Activated CD4-positive, alpha-beta T cell treated with anti-CD3 and anti-CD28 coated beads for 48 hours (primary cell): ENCODE results near the gene PTDSS2.
"Not testable (repeated sequence)": the region's sequence is repeated elsewhere in the genome, so short reads cannot be mapped to it uniquely, and the experiment has no call there.

Experiments
- DNase-seq: peaks from one replicate; pipeline ENCODE4 v3.0.0-alpha.2; 2020

PTDSS2 gene

DNA sequence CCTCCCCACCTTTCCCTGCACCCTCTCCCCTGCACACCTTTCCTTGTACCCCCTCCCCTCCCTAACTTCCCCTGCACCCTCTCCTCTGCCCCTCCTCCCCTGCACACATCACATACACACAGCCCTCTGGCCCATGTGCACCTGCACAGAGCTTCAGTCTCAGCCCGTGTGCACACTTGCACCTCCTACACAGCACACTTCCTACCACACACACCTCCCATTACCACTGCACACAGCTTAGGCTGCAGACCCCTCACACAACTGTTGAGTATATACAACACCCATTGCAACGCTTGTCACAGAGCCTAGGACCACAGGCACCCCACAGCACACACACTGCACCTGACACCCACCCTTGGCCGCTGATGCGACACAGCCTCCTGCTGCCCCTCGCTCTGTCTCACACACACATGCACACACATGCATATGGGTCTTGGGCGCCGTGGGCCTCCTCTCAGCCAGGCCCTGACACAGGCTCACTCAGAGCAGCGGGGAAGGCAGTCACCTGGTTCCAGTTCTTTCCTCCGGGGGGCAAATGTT lies 35.7 kb upstream of the PTDSS2 start:
- no peak for DNase-seq

DNA sequence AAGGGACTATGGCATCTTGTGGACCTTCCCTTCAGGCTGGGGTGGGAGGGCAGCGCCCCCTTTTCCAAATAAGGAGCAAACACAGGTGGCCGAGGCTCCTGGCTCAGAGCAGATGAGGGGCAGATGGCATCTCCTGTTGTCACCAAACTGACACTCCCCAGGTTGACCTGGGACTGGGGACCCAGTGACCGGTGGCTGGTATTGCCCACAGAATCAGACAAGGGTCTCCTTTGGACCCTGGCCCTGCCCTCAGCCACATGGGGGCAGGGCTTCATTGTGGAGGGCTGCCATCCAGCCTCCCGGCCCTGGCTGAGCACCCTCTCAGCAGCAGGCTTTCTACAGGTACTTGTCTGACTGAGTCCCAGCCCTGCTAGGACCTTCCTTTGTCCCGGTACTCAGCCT lies 34.4 kb upstream of the PTDSS2 start:
- DNase-seq: no peak

DNA sequence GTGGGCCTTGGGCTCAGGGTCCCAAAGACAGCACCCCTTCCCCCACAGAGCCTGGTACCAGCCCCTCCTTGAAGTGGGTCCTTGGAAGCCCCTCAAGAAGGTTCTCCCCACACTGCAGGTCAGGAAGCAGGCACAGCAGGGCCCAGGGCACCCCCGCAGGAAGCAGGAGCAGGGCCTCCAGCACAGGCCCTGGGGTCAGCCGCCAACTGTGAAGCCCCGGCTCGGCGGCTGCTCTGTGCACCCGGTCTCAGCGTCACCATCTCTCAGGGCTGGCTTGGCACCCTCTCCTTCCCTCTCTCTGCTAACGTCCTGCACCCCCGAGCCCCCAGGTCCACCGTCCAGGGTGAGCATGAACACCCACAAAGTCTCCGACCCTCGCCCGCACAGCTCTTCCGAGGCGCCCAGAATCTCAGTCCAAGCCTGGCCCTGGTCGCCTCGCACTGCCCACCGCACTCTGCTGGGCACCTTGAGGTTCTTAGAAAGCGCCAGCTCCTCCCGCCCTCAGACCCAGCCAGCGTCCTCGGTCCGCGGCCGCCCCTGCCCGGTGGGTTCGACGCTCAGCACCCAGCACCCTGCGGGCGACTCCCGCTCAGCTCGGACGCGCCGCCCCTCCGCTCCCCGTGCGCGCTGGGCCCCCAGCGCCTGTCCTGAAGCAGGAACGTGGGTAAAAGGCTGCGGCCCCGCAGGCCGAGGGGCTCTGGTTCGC lies 33.9 kb upstream of the PTDSS2 start:
- DNase-seq: no peak

DNA sequence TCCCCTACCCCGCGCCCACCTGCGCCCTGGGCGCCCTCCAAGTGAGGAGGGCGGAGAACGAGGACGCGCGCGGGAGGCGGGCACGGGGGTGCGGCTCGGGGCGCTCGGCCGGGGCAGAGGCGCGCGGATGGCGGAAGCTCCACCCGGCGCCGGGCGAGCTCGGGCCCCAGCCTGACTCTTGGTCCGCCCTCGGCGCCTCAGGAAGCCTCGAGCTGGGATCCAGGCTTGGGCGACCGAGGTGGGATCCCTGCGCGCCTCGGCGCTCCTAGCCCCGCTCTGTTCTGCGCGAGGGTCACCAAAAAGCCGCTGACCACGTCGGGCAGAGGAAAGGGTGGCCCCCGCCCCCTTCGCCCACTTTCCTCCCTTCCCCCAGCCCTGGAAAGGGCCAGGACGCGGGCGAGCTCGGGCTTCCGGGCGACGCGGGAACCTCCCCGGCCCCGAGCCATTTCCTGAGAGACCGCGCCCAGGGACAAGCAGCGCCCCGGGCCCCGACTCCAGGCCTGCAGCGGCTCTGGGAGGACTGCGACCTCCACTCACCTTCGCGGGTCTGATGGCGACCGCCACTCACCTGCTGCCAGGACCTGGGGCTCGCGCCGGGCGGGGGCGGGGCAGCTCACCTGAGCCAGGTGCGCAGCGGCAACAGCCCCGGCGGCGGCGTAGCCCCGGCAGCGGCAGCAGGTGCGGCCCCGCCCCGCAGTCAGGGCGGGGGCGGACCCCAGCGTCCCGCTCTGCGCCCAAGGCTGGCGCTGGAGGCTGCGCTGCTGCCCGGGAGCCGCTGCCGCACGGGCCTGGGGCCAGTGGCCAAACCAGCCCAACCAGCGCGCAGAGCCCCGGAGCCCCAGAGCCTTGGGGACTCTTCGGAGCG lies 33.1 kb upstream of the PTDSS2 start:
- peak; percentile 52 for DNase-seq

DNA sequence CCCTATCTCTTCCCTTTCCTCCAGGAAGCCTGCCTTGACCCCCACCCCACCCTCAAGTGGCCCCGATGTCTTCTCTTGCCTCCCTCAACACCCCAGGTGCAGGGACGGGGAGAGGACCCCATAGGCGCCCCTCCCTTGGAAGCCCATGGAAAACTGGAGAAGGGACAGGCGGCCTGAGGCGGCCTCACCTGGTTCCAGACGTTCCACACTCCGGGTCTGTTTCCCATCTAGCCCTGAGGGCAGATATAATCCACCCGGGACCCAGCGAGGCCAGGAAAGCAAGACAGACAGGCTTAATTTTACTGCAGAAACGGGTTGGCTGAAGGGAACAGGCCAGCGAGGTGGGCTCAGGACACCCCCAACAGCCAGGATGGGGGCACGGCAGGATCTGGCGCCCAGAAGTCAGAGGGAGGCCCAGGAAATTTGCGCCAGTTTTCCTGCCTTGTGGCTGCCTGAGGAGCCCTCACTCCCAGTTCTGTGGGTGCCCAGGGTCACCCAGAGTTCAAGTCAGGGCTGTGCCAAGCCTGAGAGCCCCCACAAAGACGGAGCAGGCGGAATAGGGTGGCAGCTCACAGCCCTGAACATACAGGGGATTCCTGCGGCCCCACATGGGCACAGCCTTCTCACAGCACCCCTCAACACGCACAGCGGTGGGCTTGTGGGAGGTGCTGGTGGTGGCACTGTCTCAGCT lies 32.3 kb upstream of the PTDSS2 start:
- no peak for DNase-seq

DNA sequence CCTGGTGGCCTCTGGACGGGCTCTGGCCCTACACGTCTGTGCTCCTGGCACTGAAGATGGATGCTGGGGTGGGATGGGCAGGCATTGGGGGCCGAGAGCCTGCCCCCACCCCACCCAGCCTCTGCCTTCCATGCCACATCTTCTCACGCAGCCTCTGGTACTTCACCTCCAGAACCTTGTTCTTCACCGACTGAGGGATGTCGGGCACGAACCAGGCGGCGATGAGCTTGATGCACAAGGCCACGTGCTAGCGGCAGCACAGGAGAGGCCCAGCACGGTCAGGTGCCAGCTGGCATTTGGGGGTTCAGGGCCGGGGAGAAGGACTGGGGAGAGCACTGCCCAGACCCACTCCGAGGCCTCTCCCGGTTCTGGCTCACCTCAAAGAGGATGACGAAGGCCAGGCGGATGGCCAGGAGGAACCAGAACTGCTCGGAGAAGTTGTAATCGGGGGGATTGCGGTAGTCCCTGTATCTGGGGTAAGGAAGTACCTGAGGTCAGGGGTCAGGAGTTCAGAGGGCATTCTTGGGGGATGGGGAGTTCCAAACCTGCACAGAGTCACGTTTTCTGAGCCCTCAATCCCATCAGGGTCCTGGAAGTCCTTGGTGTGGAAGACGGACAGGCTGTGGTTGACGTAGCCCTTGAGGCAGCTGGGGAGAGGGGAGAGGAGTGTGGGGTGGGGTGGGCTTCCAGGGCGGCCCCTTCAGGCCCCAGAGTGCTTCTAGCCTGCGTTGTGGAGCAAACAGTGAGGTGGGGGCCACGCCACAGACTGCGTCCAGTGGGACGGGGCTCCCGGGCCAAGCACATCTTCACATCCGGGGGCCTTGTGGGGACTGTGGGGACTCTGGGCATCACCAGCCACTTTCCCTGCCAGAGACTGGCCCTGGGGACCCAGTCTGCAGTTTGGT lies 31.5 kb upstream of the PTDSS2 start:
- DNase-seq: no peak

DNA sequence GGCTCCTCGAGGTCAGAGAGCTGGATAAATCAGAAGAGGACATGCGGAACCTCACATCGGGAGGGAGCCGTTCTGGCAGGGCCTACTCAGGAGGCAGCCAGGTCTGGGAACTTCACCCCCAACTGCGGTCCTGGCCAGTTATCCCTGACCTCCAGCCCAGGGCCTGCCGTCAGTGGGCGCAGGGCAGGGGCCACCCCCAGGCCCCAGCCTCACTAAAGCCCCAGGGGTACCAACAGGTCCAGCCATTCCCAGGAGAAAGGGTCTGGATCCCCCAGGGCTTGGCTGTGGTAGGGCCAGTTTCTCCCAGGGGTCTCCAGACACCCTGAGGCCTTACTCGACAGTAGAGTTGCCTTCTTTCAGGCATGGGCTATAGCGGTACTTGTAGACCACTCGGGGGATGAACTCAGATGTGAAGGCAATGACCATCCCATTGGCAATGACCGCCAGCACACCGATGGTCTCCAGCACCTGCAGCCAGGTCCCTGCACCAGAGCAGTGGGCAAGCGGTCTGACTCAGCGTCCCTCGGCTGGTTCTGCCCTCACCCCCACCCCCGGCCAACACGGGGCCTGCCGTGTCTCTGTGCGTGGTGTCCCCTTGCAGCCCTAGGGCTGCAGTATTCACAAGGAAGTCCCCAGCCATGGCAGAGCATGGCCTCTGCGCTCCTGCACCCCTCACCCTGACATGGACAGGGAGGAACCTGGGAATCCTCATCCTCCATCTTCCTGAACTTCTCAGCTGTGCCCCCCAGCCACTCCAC lies 30.7 kb upstream of the PTDSS2 start:
- DNase-seq: no peak

DNA sequence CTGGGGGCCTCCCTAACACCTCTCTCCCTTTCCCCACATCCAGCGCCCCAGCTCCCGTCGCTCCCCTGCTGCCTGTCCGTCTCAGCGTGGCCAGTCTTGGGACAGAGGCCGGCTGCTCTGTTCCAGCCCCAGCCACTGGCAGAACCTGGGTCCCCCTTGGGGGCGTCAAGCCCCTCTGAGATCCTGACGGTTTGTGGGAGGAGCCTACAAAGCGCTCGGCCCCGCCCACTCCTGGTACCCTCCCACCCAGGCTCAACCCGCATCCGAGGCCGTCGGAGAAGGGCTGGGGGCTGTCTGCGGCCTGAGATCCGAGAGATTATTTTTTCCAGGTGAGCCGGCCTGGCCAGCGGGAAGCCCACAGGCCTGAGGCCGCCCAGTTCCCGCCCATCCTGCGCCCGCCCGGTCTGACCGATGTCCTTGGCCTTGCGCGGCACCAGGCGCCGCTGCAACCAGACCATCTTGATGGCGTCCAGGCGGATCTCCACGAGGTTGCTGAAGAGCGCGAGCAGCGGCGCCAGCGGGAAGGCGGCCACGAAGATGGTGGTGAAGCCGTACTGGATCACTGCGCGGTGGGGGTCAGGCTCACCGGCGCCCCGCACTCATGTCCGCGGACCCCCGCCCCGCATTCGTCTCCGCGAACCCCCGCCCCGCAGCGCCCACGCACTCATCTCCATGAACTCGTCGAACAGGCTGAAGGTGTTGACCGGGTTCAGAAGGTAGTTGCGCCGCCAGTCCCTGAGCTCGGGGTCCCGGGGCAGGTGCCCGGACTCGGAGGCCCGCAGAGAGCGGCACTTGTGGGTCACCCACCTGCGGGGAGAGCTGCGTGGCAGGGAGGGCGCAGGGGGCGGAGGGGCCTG lies 29.8 kb upstream of the PTDSS2 start:
- no peak for DNase-seq

DNA sequence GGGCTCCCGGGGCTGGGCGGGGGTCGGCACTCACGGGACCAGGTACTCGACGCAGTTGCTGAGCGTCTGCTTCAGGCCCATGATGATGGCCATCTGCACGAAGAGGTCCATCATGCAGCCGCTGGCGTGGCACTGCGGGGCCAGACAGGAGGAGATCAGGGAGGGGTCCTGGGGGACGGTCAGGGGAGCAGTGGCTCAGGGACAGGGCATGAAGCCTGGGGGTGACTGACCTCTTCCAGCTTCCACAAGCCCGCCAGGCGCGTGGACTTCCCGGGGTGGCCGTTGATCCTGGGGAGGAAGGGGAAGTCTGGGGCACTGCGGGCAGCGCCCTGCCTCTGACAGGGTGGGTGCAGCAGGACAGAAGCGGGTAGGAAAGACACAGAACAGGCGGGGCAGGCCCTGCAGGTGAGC lies 29.2 kb upstream of the PTDSS2 start:
- DNase-seq: no peak

DNA sequence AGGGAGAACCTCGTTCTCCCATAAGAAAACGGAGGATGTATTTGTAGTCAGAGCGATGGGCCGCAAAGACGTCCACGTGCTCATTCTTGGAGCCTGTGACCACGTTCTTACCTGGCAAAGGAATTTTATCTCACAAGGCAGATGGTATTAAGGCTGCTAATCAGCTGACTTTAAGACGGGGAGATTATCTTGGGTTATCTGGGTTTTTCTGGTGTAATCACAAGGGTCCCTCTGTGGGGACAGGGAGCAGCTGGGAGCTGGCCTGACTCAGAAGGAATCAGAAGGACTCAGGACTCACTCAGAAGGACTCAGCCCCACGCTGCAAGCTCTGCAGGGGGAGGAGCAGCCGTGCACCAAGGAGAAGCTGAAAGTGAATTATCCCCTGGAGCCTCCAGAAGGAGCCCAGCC lies 27.8 kb upstream of the PTDSS2 start:
- DNase-seq: no peak

DNA sequence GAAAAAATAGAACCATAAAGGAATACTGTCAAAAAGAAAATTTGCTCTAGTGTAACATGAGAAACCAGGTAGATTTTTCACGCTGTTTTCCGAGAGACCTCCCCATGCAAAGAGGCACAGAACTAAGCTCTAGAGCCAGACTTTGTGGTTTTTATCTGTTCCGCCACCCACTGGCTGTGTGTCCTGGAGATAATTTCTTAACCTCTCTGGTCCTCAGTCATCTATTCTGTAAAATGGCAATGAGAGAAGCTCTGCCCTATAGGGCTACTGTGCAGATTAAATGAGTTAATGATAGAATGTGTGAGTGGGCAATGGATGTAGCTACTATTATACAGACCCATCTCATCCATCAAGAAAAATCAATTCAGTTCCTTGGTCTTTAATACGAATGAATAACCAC lies 25.8 kb upstream of the PTDSS2 start:
- DNase-seq: no peak

DNA sequence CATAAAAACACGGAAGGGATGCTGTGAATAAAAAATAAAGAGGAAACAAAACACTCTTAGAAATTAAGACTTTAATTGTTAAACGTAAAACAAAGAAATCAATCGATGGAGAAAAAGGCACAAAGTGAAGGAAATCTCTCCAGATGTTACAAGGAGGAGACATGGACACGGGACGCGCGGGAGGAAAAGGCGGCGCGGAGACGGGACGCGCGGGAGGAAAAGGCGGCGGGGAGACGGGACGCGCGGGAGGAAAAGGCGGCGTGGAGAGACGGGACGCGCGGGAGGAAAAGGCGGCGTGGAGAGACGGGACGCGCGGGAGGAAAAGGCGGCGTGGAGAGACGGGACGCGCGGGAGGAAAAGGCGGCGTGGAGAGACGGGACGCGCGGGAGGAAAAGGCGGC lies 25.3 kb upstream of the PTDSS2 start:
- not testable (repeated sequence) for DNase-seq

DNA sequence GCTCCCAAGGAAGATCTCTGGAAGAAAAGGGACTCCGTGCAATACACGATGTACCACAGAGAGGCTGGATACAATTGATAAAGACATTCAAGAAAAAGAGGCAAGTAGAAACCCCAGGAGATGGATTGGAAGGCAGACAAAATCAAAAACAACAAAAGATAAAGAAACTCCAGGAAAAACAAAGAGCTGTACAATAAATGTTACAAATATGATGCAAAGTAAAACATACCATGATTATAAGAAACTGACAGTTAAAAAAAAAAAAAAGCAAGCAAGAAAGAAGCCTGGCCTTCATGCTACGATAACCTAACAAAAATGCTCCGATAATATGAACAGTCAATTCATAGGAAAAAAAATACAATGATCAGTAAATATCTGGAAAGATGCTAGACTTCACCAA lies 24.8 kb upstream of the PTDSS2 start:
- no peak for DNase-seq

DNA sequence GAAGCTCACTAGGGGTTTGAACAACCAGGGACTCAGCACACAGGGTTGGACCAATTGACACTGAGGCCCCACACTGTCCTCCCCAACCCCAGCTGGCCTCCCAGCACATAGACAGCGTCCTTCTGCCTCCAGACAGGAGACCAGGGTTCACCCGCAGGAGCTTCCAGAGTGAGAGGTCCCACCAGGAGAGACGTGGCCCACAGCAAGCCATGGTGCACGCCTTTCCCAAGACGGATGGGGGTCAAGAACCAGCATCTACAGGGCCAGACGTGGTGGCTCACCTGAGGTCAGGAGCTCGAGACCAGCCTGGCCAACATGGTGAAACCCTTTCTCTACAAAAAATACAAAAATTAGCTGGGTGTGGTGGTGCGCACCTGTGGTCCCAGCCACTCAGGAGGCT lies 23.2 kb upstream of the PTDSS2 start:
- DNase-seq: no peak

DNA sequence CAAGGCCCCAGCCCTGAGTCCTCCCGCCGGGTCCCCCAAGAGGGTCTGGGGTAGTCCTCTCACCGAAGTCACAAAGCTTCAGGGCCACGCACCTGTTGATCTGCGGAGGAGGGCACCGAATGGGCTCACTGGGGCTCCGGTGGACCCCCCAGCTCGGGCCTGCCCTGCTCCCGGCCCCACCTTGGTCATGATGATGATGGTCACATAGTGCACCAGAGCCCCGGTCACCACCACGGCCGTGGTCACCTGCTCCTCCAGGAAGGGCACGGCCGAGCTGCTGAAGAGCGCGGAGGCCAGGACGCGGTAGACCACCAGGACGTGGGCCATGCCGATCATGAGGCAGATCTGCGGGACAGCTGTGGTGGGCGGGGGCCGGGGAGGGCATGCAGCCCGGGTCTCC lies 21.8 kb upstream of the PTDSS2 start:
- DNase-seq: no peak

DNA sequence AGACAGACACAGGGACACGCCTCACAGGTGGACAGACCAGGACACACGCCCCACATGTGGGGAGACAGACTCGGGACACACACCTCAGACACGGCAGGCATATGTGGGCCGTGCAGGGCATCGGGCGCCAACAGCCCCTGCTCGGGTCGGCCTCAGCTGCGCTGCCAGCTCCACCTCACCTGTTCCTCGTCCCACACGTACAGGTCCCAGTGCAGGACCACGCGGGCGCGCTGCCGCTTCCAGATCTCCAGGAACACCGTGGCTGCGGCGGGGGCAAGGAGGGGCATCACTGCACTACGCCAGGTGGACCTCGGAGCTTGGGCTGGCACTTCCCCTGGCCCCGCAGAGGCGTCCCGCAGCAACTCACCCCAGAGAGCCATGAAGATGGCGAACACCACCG lies 20.7 kb upstream of the PTDSS2 start:
- DNase-seq: no peak

DNA sequence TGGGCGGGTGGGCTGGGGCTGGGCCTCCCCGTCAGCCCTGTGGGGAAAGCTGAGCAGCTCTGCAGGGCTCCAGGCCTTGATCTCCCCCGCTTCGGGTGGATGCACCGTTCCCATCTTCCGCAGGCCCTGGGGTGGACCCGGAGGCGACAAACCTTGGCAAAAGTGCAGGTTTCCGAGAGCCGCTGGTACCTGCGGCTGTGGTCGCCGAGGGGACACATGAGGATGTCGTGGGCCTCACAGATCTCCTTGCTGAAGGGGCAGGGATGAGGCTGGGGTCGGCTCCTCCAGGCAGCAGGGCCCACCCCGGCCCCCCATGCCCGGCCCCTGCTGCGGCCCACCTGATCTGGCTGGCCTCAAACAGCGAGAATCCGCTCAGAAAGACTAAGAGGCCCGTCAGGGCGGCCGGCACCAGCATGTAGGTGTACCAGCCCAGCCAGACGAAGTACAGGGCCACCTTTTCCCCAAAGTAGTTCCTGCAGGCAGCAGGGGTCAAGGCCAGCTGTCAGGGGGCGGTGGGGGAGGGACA lies 20.1 kb upstream of the PTDSS2 start:
- no peak for DNase-seq

DNA sequence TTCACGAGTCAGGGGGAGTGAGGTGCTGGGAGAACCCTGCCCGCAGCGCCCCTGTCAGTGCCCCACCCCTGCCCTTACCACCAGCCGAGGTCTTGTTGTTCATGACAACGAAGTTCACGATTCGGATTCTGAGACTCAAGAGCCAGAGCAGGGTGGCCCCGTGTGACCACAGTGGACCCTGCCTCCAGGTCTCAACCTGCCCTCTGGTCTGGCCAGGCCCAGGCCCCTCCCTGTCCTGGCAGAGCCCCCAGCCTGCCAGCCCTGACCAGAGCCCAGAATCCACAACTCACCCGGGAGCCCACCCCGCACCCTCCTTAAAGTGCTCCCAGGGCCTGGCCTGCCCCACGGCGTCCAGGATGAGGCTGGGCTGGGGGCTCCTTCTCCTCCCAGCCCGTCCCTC lies 18.2 kb upstream of the PTDSS2 start:
- no peak for DNase-seq

DNA sequence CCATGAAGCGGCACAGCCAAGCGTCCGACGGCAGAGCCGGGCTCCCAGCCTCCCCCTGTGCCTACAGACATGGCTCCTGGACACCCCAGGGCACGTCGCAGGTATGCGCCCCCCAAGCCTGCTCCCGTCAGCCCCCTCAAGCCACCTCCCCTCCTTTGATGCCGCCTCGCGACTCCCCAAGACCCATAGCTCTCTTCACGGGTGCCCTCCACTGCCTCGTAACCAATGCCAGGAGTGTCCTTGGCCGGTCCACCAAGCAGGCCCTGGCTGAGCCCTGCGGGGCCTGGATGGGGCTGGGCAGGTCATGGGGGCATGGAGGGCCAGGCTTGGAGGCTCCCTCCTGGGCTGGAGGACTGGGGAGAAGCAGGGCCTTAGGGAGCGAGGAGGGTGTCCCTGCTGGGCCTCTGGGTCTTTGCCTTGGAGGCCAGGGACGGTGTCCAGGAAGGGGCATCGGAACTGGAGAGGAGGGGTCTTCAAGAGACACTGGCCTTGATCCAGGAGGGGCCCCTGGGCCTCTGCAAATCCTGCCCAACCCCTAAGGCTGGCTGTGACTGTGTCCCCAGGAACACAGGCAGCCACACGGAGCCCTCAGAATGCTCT lies 17.5 kb upstream of the PTDSS2 start:
- DNase-seq: no peak

DNA sequence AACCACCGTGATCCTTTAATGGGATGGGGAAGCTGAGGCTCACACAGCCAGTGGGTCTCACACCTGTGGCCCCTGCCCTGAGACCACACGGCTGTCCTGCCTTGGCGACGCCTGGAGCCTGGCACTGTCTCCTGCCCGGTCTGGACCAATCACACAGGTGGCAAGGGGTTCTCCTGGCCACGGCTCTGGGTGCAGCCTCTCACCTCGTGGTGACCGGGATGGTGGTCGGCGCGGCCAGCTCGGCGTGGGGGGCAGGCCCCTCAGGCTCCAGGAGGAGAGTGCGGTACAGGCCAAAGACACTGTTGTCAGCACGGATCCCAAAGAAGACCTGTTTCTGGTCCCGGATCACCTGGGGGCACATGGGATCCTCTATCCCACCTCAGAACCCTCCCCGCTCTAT lies 17.0 kb upstream of the PTDSS2 start:
- no peak for DNase-seq
